ENCODE measurements around the gene B3GALT5.

GRCh38 chr21:39671986-39672385 is 59.2 kb downstream of the B3GALT5 start:
- TF ChIP-seq EZH2 (IDR thresholded peaks at IDR 0.05; ENCODE audit: low read length, unreplicated experiment) (no peak), CTCF (conservative IDR thresholded peaks at IDR 0.05; ENCODE audit: low read depth, low read length) (no peak)

Data from PC-3 (cell line).